SK-N-SH (cell line): ENCODE data around the gene GNL2.

Experiments
- EZH2phosphoT487 ChIP-seq: fragments of 200-600 bp; sonication (generic); IDR thresholded peaks from 2 replicates; pipeline ENCODE4 v1.6.1; 2017; ENCODE audit warnings: low read depth, mixed run types, mild to moderate bottlenecking, antibody characterized with exemption, moderate library complexity, borderline replicate concordance
- FOXJ3 ChIP-seq: sonication (generic); formaldehyde crosslinking; IDR thresholded peaks from 2 replicates; pipeline ENCODE4 v1.5.1; 2020; ENCODE audit warnings: mild to moderate bottlenecking, missing genetic modification reagents
- JUND ChIP-seq: IDR thresholded peaks from 2 replicates; pipeline ENCODE4 v1.4.0; 2012
- MEF2A ChIP-seq: IDR thresholded peaks from 2 replicates; pipeline ENCODE4 v1.4.0; 2012; ENCODE audit warnings: low read depth, borderline replicate concordance
- MXI1 ChIP-seq: IDR thresholded peaks from 2 replicates; pipeline ENCODE4 v1.6.1; 2012; ENCODE audit warnings: mild to moderate bottlenecking, low read depth, low read length, improper control_type of control experiment
- NFIC ChIP-seq: IDR thresholded peaks from 2 replicates; pipeline ENCODE4 v1.4.0; 2012; ENCODE audit warnings: borderline replicate concordance
- RCOR1 ChIP-seq: fragments of 150-350 bp; IDR thresholded peaks from 2 replicates; pipeline ENCODE4 v1.6.1; 2017; ENCODE audit warnings: antibody characterized with exemption, low read length
- TF ChIP-seq, protein P1 (sequence below): fragments of 200-600 bp; sonication (generic); IDR thresholded peaks from 2 replicates; pipeline ENCODE4 v1.6.1; 2017; ENCODE audit warnings: antibody characterized with exemption, mild to moderate bottlenecking, moderate library complexity

GRCh38 chr1:37605061-37605650, 9.4 kb upstream of the GNL2 start:
- no peak for TF ChIP-seq RCOR1
- no peak for TF ChIP-seq NFIC
- TF ChIP-seq EZH2phosphoT487: no peak
- TF ChIP-seq, protein P1, sequence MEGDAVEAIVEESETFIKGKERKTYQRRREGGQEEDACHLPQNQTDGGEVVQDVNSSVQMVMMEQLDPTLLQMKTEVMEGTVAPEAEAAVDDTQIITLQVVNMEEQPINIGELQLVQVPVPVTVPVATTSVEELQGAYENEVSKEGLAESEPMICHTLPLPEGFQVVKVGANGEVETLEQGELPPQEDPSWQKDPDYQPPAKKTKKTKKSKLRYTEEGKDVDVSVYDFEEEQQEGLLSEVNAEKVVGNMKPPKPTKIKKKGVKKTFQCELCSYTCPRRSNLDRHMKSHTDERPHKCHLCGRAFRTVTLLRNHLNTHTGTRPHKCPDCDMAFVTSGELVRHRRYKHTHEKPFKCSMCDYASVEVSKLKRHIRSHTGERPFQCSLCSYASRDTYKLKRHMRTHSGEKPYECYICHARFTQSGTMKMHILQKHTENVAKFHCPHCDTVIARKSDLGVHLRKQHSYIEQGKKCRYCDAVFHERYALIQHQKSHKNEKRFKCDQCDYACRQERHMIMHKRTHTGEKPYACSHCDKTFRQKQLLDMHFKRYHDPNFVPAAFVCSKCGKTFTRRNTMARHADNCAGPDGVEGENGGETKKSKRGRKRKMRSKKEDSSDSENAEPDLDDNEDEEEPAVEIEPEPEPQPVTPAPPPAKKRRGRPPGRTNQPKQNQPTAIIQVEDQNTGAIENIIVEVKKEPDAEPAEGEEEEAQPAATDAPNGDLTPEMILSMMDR: no peak
- TF ChIP-seq MXI1: no peak
- TF ChIP-seq FOXJ3: no peak
- TF ChIP-seq MEF2A: no peak
- no peak for TF ChIP-seq JUND
